ENCODE measurements around the gene GRM7.

The GRM7 gene

GRCh38 chr3:7241584-7242302 is 380.8 kb downstream of the GRM7 start:
- DNase-seq (ENCODE audit: low read depth), result no peak

- DNase-seq (ENCODE audit: low read depth), result no peak
These were observed 381.4 kb downstream of the GRM7 start for GRCh38 chr3:7242303-7242635.

GRCh38 chr3:7249493-7250076 is 388.7 kb downstream of the GRM7 start:
- no peak for DNase-seq (ENCODE audit: low read depth)

- DNase-seq (ENCODE audit: low read depth), result no peak
These were observed 393.3 kb downstream of the GRM7 start for GRCh38 chr3:7254251-7254650.

GRCh38 chr3:7260975-7261374 is 400.1 kb downstream of the GRM7 start:
- no peak for DNase-seq (ENCODE audit: low read depth)

- no peak for DNase-seq (ENCODE audit: low read depth)
These were observed 402.7 kb downstream of the GRM7 start for GRCh38 chr3:7263347-7264195.

GRCh38 chr3:7264196-7264526 is 403.2 kb downstream of the GRM7 start:
- DNase-seq (ENCODE audit: low read depth), result no peak

- DNase-seq (ENCODE audit: low read depth), result no peak
These were observed 404.8 kb downstream of the GRM7 start for GRCh38 chr3:7265736-7266135.

- DNase-seq (ENCODE audit: low read depth), result no peak
These were observed 405.6 kb downstream of the GRM7 start for GRCh38 chr3:7266551-7266950.

GRCh38 chr3:7270731-7271130 is 409.8 kb downstream of the GRM7 start:
- no peak for DNase-seq (ENCODE audit: low read depth)

- no peak for DNase-seq (ENCODE audit: low read depth)
These were observed 410.7 kb downstream of the GRM7 start for GRCh38 chr3:7271631-7272030.

GRCh38 chr3:7272203-7272602 is 411.3 kb downstream of the GRM7 start:
- DNase-seq (ENCODE audit: low read depth), result no peak

GRCh38 chr3:7275396-7275795 is 414.5 kb downstream of the GRM7 start:
- no peak for DNase-seq (ENCODE audit: low read depth)

GRCh38 chr3:7280318-7280717 is 419.4 kb downstream of the GRM7 start:
- no peak for DNase-seq (ENCODE audit: low read depth)

GRCh38 chr3:7282988-7283387 is 422.1 kb downstream of the GRM7 start:
- no peak for DNase-seq (ENCODE audit: low read depth)

- no peak for DNase-seq (ENCODE audit: low read depth)
These were observed 424.6 kb downstream of the GRM7 start for GRCh38 chr3:7285505-7285904.

GRCh38 chr3:7288133-7288532 is 427.2 kb downstream of the GRM7 start:
- no peak for DNase-seq (ENCODE audit: low read depth)

GRCh38 chr3:7289121-7289520 is 428.2 kb downstream of the GRM7 start:
- no peak for DNase-seq (ENCODE audit: low read depth)

- no peak for DNase-seq (ENCODE audit: low read depth)
These were observed 429.3 kb downstream of the GRM7 start for GRCh38 chr3:7290077-7290825.

GRCh38 chr3:7292362-7292761 is 431.4 kb downstream of the GRM7 start:
- no peak for DNase-seq (ENCODE audit: low read depth)

GRCh38 chr3:7293286-7293685 is 432.4 kb downstream of the GRM7 start:
- DNase-seq (ENCODE audit: low read depth), result no peak

- no peak for DNase-seq (ENCODE audit: low read depth)
These were observed 444.6 kb downstream of the GRM7 start for GRCh38 chr3:7305561-7305960.

- DNase-seq (ENCODE audit: low read depth), result no peak
These were observed 446.0 kb downstream of the GRM7 start for GRCh38 chr3:7306901-7307300.
